Measurements from ENCODE around the gene LTBP1.
"Not testable (repeated sequence)": the region's sequence is repeated elsewhere in the genome, so short reads cannot be mapped to it uniquely, and the experiment has no call there.

The LTBP1 gene

GRCh38 chr2:33034784-33035183, 88.0 kb downstream of the LTBP1 start:
- H3K4me3 ChIP-seq (ENCODE audit: low read depth, low read length), result no peak overlapping the region

DNA sequence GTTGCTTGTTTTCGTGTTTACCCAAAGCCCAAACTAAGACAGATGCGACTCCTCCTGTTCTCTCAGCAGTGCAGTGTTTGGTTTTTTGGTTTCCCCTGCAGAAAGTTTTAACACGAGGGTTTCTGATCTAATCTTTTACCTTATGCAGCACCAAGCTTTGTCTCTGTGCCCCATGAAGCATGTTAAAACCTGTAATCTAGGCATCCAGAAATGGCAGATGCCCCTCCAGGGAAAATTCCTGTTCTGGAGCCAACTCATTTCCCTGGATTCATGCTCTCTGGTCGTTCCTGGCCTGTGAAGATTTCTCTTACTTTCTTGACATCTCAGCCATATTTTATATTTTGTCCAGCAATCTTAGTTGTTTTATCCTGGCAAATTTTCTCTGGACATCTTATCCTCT, 91.5 kb downstream of the LTBP1 start:
- H3K4me3 ChIP-seq (ENCODE audit: low read depth, low read length), result no peak overlapping the region

- no peak overlapping the region for H3K4me3 ChIP-seq (ENCODE audit: low read depth, low read length)
Observed at GRCh38 chr2:33038799-33039198, 92.0 kb downstream of the LTBP1 start.

- H3K4me3 ChIP-seq (ENCODE audit: low read depth, low read length), result no peak overlapping the region
Observed at GRCh38 chr2:33040541-33040940, 93.8 kb downstream of the LTBP1 start.

DNA sequence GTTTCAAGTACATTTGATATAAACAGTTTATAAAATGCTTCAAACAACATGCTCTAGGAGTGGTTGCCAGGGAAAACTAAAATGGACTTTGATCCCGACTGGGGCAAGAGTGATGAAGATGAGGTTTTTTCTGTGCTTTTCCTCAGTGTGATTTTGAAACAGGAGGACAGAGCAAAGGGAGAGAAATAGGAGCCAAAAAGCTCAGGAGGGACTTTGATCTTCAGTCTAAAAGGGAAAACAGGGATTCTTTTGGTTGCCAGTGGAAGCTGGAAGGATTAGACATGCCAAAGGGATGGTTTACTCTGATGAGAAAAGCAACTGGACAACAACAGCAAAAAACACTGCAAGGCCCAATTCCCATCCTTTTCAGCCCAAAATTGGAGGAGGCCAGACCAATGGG, 95.5 kb downstream of the LTBP1 start:
- H3K4me3 ChIP-seq (ENCODE audit: low read depth, low read length), result no peak overlapping the region

DNA sequence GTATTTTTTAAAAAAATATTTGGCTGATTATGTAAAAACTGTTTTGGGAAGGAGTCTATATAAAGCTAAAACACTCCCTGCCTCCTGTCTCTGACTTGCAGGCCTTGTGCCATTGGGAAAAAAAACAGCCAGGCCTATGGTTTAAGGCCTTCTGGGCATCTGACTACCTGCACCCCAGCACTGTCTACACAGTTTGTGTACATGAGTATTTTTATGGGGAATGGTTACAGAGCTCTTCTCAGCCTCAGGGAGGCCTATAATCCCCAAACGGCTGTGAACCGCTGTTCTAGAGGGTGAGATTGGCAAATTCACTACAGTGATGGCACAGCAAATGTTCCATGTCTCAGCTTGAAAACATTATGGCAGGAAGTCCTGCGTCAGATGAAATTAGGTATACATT, 96.1 kb downstream of the LTBP1 start:
- no peak overlapping the region for H3K4me3 ChIP-seq (ENCODE audit: low read depth, low read length)

DNA sequence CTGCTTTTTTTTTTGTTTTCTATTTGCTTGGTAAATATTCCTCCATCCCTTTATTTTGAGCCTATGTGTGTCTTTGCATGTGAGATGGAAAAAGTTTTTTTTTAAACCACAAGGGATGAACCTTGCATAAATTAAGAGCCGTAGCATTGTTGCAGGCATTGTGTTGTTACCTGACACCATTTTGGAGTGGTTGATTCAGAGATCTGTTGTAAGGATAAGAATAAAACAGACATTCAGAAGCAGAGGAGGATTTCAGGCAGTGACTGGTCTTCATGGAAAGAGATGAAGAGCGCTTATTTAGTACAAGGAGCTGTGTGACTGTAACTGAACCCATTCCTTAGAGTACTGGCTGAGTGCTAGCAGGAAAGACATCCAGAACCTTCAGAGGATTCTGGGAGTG, 101.2 kb downstream of the LTBP1 start:
- no peak overlapping the region for H3K4me3 ChIP-seq (ENCODE audit: low read depth, low read length)

GRCh38 chr2:33051586-33052360, 105.0 kb downstream of the LTBP1 start:
- H3K4me3 ChIP-seq (ENCODE audit: low read depth, low read length), result no peak overlapping the region

GRCh38 chr2:33052361-33052735, 105.6 kb downstream of the LTBP1 start:
- H3K4me3 ChIP-seq (ENCODE audit: low read depth, low read length), result no peak overlapping the region

DNA sequence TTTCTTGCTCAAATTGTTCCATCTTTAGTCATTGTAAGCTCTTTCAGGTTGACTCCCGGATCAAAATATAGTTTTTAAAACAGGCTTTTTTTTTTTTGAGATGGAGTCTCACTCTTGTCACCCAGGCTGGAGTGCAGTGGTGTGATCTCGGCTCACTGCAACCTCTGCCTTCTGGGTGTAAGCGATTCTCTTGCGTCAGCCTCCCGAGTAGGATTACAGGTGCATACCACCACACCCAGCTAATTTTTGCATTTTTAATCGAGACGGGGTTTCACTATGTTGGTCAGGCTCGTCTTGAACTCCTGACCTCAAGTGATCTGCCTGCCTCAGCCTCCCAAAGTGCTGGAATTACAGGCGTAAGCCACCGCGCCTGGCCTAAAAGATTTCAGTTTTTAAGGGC, 106.0 kb downstream of the LTBP1 start:
- H3K4me3 ChIP-seq (ENCODE audit: low read depth, low read length), result not testable (repeated sequence)

- H3K4me3 ChIP-seq (ENCODE audit: low read depth, low read length), result no peak overlapping the region
Observed at GRCh38 chr2:33056170-33056569, 109.4 kb downstream of the LTBP1 start.

- not testable (repeated sequence) for H3K4me3 ChIP-seq (ENCODE audit: low read depth, low read length)
Observed at GRCh38 chr2:33057307-33058028, 110.7 kb downstream of the LTBP1 start.

DNA sequence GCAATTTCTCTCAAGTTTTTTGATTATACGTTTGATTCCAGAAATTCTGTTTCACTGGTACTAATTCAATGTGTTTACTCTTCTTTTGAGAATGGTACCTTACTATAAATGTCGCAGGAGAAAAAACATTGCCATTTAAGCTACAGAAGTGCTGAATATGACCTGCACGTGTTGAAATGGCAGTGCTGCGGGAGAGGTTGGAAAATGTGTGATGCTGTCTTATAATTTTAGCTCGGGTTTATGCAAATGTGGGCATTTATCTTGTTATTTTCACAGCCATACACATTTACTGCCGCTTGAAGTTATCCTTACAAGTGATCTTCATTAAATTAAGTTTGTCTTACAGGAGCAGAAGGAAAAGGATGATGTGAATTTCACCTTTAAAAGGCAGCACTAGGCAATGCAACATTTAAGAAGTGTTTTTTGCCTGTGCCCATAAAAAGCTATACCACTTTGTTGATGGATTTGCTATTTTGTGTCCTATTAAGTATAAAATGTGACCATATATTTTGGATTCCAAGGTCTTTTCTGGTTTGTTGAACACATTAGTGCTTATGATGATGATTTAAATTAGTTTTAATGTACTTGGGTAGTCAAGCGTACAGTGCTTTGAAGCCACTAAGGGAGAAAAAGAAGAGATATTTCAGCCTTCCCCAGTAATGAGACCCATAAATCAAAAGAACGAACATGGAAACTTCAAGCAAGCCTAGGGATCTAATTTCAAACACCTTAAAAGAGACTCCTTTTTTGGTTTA, 112.1 kb downstream of the LTBP1 start:
- H3K4me3 ChIP-seq (ENCODE audit: low read depth, low read length), result no peak overlapping the region

GRCh38 chr2:33059471-33060156, 112.9 kb downstream of the LTBP1 start:
- no peak overlapping the region for H3K4me3 ChIP-seq (ENCODE audit: low read depth, low read length)

DNA sequence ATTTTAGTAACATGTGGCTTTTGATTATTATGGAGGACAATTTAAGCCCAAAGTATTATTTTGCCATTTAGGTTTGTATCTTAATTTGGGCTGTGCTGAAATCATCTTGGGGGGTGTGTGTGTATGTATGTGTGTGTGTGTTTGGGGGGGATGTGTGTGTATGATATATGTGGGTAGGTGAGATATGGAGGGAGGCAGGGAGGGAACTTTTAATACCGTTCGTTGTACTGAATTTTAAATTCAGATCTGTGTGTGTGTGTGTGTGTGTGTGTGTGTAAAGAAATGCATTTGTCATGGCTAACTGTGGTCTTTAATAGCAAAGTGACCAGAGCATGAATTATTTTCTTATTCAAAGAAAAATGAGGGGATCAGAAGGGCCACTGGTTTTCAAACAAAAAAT, 113.7 kb downstream of the LTBP1 start:
- no peak overlapping the region for H3K4me3 ChIP-seq (ENCODE audit: low read depth, low read length)

- H3K4me3 ChIP-seq (ENCODE audit: low read depth, low read length), result no peak overlapping the region
Observed at GRCh38 chr2:33062665-33063250, 116.0 kb downstream of the LTBP1 start.

- no peak overlapping the region for H3K4me3 ChIP-seq (ENCODE audit: low read depth, low read length)
Observed at GRCh38 chr2:33064349-33064801, 117.6 kb downstream of the LTBP1 start.

DNA sequence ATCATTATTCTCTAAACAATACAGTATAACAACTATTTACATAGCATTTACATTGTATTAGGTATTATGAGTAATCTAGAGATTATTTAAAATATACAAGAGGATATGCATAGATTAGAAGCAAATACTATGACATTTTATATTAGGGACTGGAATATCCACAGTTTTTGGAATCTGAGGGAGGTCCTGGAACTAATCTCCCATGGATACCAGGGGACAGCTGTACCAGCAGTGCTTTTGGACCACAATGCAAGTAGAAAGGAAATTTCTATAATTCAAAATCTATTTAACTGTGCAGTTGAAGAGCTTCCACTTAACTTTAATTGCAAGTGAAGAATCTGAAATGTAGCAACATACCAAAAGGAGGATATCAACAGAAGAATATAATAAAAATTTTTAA, 120.8 kb downstream of the LTBP1 start:
- no peak overlapping the region for H3K4me3 ChIP-seq (ENCODE audit: low read depth, low read length)

- H3K4me3 ChIP-seq (ENCODE audit: low read depth, low read length), result no peak overlapping the region
Observed at GRCh38 chr2:33068261-33068660, 121.5 kb downstream of the LTBP1 start.

- H3K4me3 ChIP-seq (ENCODE audit: low read depth, low read length), result no peak overlapping the region
Observed at GRCh38 chr2:33069894-33070651, 123.3 kb downstream of the LTBP1 start.
